ENCODE results near the gene TTLL9.
"Not testable (repeated sequence)": the region's sequence is repeated elsewhere in the genome, so short reads cannot be mapped to it uniquely, and the experiment has no call there.

The TTLL9 gene

GRCh38 chr20:31890646-31891045 is 20.2 kb downstream of the TTLL9 start:
- DNase-seq, result no peak

- no peak for DNase-seq
Observed at GRCh38 chr20:31894980-31895675, 24.7 kb downstream of the TTLL9 start.

GRCh38 chr20:31896049-31896448 is 25.6 kb downstream of the TTLL9 start:
- no peak for DNase-seq

- DNase-seq, result no peak
Observed at GRCh38 chr20:31897541-31897940, 27.1 kb downstream of the TTLL9 start.

- DNase-seq, result no peak
Observed at GRCh38 chr20:31901615-31902014, 31.2 kb downstream of the TTLL9 start.

GRCh38 chr20:31903627-31904386 is 33.4 kb downstream of the TTLL9 start:
- no peak for DNase-seq

- DNase-seq, result no peak
Observed at GRCh38 chr20:31906001-31906400, 35.6 kb downstream of the TTLL9 start.

GRCh38 chr20:31907046-31907445 is 36.6 kb downstream of the TTLL9 start:
- DNase-seq, result no peak

GRCh38 chr20:31908016-31908415 is 37.6 kb downstream of the TTLL9 start:
- DNase-seq, result no peak

GRCh38 chr20:31908424-31908823 is 38.0 kb downstream of the TTLL9 start:
- DNase-seq, result no peak

GRCh38 chr20:31909253-31910070 is 39.0 kb downstream of the TTLL9 start:
- DNase-seq, result no peak

- no peak for DNase-seq
Observed at GRCh38 chr20:31910071-31910803, 39.8 kb downstream of the TTLL9 start.

- DNase-seq, result no peak
Observed at GRCh38 chr20:31913431-31914157, 43.2 kb downstream of the TTLL9 start.

GRCh38 chr20:31914170-31914569 is 43.7 kb downstream of the TTLL9 start:
- no peak for DNase-seq

- no peak for DNase-seq
Observed at GRCh38 chr20:31915491-31916280, 45.3 kb downstream of the TTLL9 start.

GRCh38 chr20:31916708-31917107 is 46.3 kb downstream of the TTLL9 start:
- DNase-seq, result no peak

GRCh38 chr20:31917962-31918412 is 47.6 kb downstream of the TTLL9 start:
- DNase-seq, result not testable (repeated sequence)

GRCh38 chr20:31918466-31919105 is 48.2 kb downstream of the TTLL9 start:
- DNase-seq, result no peak

- DNase-seq, result no peak
Observed at GRCh38 chr20:31919410-31920155, 49.1 kb downstream of the TTLL9 start.

Measured in activated gamma-delta T cell (primary cell).